Smooth muscle cell of the brain vasculature (primary cell): ENCODE data around the gene YPEL2.
A peak's percentile ranks its signal among the peaks of the same experiment; 100 is the strongest.
"Not testable (repeated sequence)": the region's sequence is repeated elsewhere in the genome, so short reads cannot be mapped to it uniquely, and the experiment has no call there.

Source experiments
- DNase-seq: peaks from one replicate; pipeline ENCODE4 v3.0.0-alpha.2; 2012; ENCODE audit warnings: low read depth, low spot score

YPEL2 gene

GRCh38 chr17:59406808-59407381, 75.4 kb downstream of the YPEL2 start:
- DNase-seq, result peak; percentile 15

DNA sequence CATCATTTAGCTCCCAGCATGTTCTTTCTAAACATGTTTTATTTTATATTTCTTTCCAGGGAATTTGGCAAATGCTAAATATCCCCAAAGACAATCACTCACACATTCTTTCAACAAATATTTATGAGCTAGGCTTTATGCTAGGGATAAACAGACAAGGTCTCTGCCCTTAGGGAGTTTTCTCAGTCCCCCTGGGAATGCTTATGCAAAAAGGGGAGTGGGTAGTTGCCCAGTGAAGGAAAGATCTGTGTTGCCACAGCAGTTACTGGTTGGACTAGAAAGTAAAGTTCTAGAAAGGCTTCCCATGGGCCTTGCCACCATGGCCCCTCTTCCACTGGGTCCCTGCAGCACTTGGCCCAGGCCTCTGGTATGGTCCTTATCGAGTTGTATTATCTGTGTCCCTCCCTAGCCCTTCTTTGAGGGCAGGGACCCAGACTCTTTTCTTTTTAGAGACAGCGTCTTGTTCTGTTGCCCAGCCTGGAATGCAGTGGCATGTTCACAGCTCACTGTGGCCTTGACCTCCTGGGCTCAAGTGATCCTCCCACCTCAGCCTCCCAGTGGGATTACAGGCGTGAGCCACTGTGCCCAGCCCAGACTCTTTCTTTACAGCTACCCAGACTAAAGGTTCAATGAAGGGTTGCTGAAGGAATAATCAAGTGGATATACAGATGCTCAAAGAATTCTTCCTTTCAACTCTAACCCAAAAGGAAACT, 78.0 kb downstream of the YPEL2 start:
- no peak for DNase-seq

GRCh38 chr17:59410049-59410437, 78.6 kb downstream of the YPEL2 start:
- no peak for DNase-seq

GRCh38 chr17:59412431-59412830, 81.0 kb downstream of the YPEL2 start:
- DNase-seq, result not testable (repeated sequence)

DNA sequence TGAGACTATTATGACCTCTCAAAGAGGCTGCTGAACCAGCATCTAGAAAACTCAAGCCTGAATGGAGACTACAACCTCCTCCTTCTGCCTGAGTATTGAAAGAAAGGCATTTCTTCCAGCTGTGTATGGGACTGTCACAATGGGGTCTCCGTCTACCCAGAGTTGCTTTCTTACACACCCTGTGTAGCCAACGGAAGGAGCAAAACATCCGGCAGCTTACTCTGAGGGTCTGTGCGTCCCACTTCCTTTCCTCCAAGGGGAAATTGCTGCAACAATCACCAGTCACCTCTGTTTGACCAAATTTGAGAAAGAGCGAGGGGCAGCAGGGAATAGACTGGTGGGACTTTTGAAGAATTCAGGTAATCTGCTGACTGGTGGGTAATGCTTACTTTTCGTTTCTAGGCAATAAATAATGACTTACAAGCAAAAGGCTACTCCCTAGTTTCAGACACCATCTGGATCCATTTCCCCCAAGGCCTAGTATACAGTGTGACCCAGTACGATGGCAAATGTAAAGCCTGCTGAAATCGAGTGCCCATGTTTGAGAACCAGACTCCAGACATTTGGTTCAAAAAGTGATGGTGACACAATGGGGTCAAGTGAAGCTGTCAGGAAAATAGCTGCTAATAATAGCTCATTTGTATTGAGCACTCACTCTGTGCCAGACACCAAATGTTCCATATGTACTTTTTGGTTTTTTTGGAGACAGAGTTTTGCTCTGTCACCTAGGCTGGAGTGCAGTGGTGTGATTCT, 81.7 kb downstream of the YPEL2 start:
- no peak for DNase-seq

GRCh38 chr17:59415397-59415796, 83.9 kb downstream of the YPEL2 start:
- DNase-seq, result no peak

GRCh38 chr17:59416184-59416583, 84.7 kb downstream of the YPEL2 start:
- DNase-seq, result no peak

DNA sequence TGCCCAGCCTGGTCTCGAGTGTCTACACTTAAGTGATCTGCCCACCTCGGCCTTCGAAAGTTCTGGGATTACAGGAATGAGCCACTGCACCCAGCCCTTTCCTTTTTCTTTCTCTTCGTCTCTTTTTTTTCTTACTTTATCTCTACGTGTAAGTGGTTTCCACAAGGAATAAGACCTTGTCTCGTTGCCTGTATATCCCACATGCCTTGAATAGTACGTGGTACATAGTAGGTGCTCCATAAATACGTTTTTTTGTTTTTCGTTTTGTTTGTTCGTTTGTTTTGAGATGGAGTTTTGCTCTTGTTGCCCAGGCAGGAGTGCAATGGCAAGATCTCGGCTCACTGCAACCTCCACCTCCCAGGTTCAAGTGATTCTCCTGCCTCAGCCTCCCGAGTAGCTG, 86.0 kb downstream of the YPEL2 start:
- no peak for DNase-seq

- no peak for DNase-seq
These were observed 87.3 kb downstream of the YPEL2 start for GRCh38 chr17:59418732-59419166.

DNA sequence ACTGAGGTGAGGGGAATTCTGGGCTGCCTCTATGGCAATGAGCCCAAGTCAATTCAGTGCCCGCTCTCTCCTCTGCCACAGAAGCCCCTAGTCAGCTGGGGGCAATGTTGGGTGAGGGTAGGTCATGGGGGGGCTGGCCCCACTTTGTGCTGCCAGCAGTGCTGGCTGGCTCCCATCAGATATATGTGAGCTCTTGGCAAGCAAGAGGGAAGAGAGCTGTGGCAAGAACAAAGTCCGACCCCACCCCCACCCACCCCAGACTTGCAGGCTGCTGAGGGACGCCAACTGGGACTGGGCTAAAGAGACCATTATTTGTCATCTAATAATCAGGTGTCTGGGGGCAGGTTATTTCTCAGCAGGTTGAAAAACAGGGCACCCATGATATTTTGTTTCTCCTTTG, 89.4 kb downstream of the YPEL2 start:
- no peak for DNase-seq

GRCh38 chr17:59421722-59422121, 90.3 kb downstream of the YPEL2 start:
- DNase-seq, result no peak

GRCh38 chr17:59423137-59423724, 91.8 kb downstream of the YPEL2 start:
- DNase-seq, result no peak

GRCh38 chr17:59423903-59424302, 92.4 kb downstream of the YPEL2 start:
- DNase-seq, result no peak

DNA sequence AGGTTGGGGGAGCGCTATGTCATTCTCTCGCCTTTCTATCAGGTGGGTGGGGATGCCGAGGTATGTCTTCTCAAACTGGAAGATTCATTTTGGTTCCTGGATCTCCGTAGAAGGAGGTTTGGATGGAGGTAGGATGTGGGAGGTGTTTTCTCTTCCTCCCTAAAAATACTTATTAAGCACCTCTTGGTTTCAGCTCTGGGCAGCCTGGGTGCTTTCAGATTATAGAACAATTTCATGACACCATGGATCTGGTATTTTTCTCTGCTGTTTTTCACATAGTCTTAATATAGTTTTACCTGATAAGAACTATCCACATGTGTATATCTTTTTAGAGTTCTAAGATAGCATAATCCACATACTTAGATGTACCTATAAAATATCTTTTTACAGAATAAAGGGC, 92.9 kb downstream of the YPEL2 start:
- DNase-seq, result no peak

DNA sequence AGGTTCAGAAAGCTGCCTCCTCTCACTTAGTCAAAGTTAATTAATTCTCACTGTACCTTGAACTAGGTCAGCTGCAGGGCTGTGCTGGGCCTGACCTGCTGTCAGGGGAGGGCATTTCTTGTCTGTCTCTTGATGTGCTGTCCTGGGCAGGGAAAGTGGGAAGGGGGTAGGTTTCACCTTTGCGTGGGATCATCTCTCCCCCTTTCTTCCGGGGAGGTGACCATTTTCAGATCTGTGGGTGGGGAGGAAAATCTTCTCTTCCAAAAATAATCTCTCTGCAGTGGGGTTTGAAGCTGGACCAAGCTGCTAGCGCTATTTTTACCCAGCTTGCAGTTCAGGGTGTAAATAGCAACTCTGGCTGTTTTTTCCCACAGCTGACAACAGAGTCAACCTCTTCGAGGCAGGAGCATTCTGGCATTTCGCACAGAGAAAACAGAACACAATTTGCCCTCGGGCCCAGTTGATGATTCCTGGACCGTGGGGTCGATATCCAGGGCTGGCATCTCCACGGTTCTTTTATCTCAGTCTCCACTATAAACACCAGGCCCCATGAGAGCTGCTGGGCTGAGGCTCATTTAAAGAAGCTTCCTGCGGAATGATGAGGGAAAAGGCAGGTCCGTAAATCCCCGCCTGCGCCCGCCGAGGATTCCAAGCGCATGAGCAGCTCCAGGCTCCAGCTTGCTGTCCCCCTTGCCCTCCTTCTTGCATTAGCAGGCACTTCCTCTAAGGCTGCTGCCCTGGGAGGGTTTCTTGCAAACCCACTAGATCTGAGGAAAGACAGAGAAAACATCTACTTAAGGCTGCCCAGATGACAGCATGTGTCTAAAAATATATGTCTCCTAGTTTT, 93.9 kb downstream of the YPEL2 start:
- DNase-seq, result no peak

DNA sequence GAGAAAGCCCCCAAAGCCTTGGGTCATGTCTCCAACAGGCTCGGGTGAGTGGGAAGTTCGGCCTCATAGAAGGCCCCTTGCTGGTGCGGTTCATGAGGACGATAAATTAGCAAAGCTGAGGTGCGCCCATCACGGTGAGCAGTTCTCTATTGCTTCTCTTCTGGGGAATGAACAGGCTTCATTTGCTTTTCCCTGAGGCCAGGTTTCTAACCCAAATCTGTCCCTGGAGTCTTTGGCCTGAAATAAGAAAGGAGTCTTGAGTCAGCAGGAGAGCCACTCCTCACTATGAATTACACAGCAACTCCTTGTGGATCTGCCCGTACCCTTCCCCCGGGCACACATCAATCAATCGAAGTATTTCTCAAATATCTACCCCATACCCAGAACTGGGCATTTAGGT, 94.6 kb downstream of the YPEL2 start:
- no peak for DNase-seq

GRCh38 chr17:59427425-59427921, 96.0 kb downstream of the YPEL2 start:
- DNase-seq, result no peak

DNA sequence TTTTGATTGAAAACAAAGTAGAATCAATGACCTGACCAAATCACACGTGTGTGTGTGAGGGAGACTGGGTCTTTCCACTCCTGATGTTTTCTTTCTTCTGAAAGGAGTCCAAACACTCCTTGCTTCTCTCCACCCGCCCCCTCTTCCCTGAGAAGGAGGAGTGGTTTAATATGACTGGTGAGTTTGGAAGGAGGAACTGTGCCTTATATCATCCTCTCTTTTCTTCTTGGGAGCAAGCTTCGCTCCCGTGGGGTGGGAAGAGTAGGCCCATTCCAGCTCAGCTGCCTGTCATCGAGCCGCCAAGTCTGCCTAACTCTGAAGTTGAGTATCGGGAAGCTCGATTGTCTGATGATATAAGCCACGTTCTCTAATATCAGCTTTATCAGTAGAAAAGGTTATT, 96.5 kb downstream of the YPEL2 start:
- no peak for DNase-seq

GRCh38 chr17:59428916-59429485, 97.5 kb downstream of the YPEL2 start:
- no peak for DNase-seq

DNA sequence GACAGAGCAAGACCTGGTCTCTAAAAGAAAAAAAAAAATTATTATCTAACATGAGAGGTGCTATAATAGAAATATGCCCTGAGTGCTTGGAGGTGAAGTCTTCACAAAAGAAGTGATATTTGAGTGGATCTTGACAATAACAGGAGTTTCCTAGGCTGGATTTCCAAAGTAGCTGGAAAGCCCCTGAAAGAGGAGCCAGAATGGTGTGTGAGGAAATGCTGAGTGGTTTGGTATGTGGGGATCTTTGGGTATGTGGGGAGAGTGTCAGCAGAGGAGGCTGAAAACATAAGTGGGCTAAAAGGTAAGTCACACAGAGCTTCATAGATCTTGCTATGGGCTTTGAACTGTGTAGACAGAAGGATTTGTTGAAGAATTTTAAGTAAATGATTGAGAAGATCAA, 100.1 kb downstream of the YPEL2 start:
- DNase-seq, result no peak

DNA sequence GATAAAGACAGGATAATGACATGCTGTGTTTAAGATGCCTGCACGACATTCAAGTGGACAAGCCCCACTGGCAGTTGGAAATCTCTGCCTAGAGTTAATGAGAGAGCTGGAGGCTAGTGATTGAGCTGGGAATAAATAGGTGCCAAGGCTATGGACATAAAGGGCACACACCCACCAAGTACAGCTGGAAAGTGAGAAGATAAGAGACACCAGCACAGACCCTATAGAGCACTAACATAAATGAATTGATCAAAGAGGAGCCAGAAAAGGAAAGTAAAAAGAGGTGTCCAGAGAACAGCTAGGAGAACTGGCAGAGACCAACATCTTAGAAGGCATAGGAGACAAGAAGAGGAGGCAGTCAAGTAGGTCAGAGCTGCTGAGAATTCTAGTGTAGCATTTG, 101.2 kb downstream of the YPEL2 start:
- no peak for DNase-seq
